Stomach (tissue), 9 donors: Measurements from ENCODE around the gene ANKRD35. TPM values are rescaled to one million over a fixed set of nuclear protein-coding genes. Genes with fewer than 3 reads are reported as not detected.
"Not testable (repeated sequence)": the region's sequence is repeated elsewhere in the genome, so short reads cannot be mapped to it uniquely, and the experiment has no call there.

ENCODE experiments used
- DNase-seq, 2 donors: peaks; one replicate each; pipeline versions ENCODE4 v3.0.0 to v3.0.0-alpha.2; 2013 to 2019
- H3K27ac ChIP-seq, 5 donors: fragments of 200-600 bp in 4 of 5; sonication (generic) in 4 of 5; one replicate each; pipeline ENCODE4 v1.5.1; 2013 to 2019; ENCODE audit warnings: mild to moderate bottlenecking in 1 of 5, moderate library complexity in 1 of 5
- H3K27me3 ChIP-seq, 3 donors: fragments of 200-600 bp; sonication (generic); one replicate each; pipeline ENCODE4 v1.5.1; 2017 to 2019; ENCODE audit warnings: mixed run types in 1 of 3
- H3K36me3 ChIP-seq, 4 donors: fragments of 200-600 bp; sonication (generic); 1 replicate in 3 of 4; 2 replicates in 1 of 4; pipeline ENCODE4 v1.5.1; 2016 to 2019
- H3K4me1 ChIP-seq, 4 donors: fragments of 200-600 bp; sonication (generic); one replicate each; pipeline ENCODE4 v1.5.1; 2016 to 2019
- H3K4me3 ChIP-seq, 4 donors: fragments of 200-600 bp; sonication (generic) in 3 of 4; one replicate each; pipeline ENCODE4 v1.5.1; 2016 to 2019; ENCODE audit warnings: mild to moderate bottlenecking in 1 of 4
- H3K9me3 ChIP-seq, 4 donors: fragments of 200-600 bp; sonication (generic); one replicate each; pipeline ENCODE4 v1.5.1; 2016 to 2019
- EP300 ChIP-seq: sonication (generic); formaldehyde crosslinking; IDR thresholded peaks from one replicate; pipeline ENCODE4 v1.6.1; 2017; ENCODE audit warnings: antibody characterized with exemption
- POLR2A ChIP-seq, 4 donors: fragments of 450-650 bp; IDR thresholded peaks; one replicate each; pipeline ENCODE4 v1.6.1; 2016; ENCODE audit warnings: antibody characterized with exemption in 4 of 4, control low read depth in 2 of 4, mild to moderate bottlenecking in 1 of 4, moderate library complexity in 1 of 4
- POLR2AphosphoS5 ChIP-seq, 3 donors: sonication (generic); formaldehyde crosslinking; IDR thresholded peaks; one replicate each; pipeline ENCODE4 v1.6.1; 2016; ENCODE audit warnings: antibody characterized with exemption in 3 of 3
- WGBS, 5 donors: extraction: QIAGEN DNeasy Blood & Tissue Kit in 3 of 5; methylation state at CpG; one replicate each; pipeline versions ENCODE4 v1.1.5 to v1.1.7; 2013 to 2018; 5-methylcytosine and 5-hydroxymethylcytosine counted together
- intact Hi-C: fragments of 100-400 bp; cut with DNase I; formaldehyde crosslinking; loops from one replicate; pipeline ENCODE4 v1.15.1; 2023; ENCODE audit warnings: low total_unique reads
- polyA plus RNA-seq, 3 donors: library from polyadenylated mRNA; stranded (reverse); fragments of 200-250 nt; gene quantifications; one replicate each; pipeline ENCODE4 v1.2.3, GENCODE V29; 2013
- total RNA-seq, 5 donors: library from RNA; depleted of rRNA; stranded (reverse); fragments of >200 nt; gene quantifications; one replicate each; pipeline versions ENCODE4 v1.1.0 to v1.2.3, GENCODE V29; 2014 to 2016
- TF ChIP-seq, protein P1 (sequence below), 7 experiments: fragments of 450-650 bp in 4 of 7; fragments of 200-600 bp in 3 of 7; sonication (generic) in 3 of 7; IDR thresholded peaks; one replicate each; pipeline ENCODE4 v1.5.1; 2016 to 2019; ENCODE audit warnings: antibody characterized with exemption in 7 of 7, control low read depth in 2 of 7, mild to moderate bottlenecking in 1 of 7
- donor health status: healthy with polysubstance abuse.
- donor health status: Bipolar disorder and iron deficiency.
- donor health status: healthy.

Gene ANKRD35
- total and polyA plus RNA-seq, 8 donors: 0.58 to 10.0 (median 3.5) TPM; not detected in 2

DNA sequence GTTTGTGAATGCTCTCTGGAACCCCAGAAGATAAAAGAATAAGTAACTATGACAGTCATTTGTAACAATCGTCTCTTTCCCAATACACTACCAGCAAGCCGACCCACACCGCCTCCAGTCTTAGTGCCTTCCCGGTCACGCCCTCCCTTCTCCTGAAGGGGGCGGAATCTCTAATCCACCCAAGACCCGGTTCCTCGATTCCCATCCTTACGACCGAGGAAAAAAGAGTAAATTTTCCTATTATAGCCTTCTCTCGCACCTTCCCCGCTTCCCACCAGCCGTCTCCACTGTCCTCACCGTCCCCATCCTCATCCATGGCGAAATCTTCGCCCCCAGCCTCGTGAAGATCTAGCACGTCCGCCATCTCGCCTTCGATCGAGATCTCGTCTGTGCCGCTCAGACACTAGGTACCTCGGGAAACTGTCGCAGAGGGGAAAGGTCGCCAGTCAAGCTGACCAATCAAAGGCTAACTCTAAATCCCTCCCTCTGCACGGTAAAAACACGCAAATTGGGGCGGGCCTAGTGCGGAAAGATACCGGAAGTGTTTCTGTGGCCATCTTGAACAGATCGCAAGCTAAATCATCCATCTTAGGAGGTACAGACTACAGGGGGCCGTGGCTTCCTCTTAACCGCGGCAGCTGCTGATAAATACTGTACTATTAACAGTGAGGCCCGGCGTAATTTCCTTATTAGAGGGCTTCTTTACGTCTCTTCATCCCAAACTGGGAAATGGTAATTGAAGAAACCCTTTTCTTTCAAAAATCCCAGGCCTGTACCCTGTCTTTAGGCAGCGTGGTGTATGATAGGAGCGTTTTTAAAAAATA lies 41.6 kb upstream of the ANKRD35 start, which contains the start of gene RBM8A:
Gene RBM8A (minus strand): TSS at position 422 of the 824 bp plus-strand sequence. CDS start 58 bp downstream, at position 364.
- DNase-seq: peak; percentile 94 to 99
- Histone ChIP-seq H3K27ac (peak within 1 kb of the TSS; percentile 94 to 98 (median 96)), H3K9me3 (no peaks in the 10 kb centered on the region), H3K27me3 (no peaks in the 10 kb centered on the region), H3K4me1 (peaks cover 11 to 45% (median 25%) of the 10 kb centered on the region in 4 donors), H3K4me3 (peak within 1 kb of the TSS; percentile 59 to 75 (median 68)), H3K36me3 (peaks cover 5 to 34% (median 27%) of the 10 kb centered on the region in 4 donors)
- TF ChIP-seq EP300: no peak
- peak; percentile 98 to 100 (median 99) for TF ChIP-seq POLR2AphosphoS5 (IDR thresholded peaks at IDR 0.05)
- TF ChIP-seq POLR2A (IDR thresholded peaks at IDR 0.05): peak in 2 of 4 donors; percentile 96 to 98
- TF ChIP-seq, protein P1, sequence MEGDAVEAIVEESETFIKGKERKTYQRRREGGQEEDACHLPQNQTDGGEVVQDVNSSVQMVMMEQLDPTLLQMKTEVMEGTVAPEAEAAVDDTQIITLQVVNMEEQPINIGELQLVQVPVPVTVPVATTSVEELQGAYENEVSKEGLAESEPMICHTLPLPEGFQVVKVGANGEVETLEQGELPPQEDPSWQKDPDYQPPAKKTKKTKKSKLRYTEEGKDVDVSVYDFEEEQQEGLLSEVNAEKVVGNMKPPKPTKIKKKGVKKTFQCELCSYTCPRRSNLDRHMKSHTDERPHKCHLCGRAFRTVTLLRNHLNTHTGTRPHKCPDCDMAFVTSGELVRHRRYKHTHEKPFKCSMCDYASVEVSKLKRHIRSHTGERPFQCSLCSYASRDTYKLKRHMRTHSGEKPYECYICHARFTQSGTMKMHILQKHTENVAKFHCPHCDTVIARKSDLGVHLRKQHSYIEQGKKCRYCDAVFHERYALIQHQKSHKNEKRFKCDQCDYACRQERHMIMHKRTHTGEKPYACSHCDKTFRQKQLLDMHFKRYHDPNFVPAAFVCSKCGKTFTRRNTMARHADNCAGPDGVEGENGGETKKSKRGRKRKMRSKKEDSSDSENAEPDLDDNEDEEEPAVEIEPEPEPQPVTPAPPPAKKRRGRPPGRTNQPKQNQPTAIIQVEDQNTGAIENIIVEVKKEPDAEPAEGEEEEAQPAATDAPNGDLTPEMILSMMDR (IDR thresholded peaks at IDR 0.05): peak in 5 of 7 experiments; percentile 45 to 86 (median 57)
- WGBS, 5 donors: 0 to 1% (median 0%) methylated on average over 41 of the region's 41 CpGs
- intact Hi-C loops: no loop called here

DNA sequence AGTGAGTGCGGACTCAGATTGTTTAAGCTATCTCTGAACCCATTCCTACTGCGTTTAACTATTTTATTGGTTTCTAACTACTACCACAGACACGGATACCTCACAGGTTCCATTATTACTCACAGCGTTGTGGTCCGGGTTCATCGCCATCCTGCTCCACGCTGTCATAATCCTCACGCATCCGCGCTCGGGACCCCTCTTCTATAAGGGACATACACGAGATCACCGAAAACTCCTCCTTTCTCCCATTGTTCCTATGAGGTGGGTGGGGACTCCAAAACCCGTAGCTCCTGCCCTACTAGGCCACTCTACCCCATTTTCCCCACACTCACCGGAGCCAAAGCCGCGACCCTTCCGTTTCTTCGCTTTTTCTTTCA lies 41.0 kb upstream of the ANKRD35 start:
- no peak for DNase-seq
- H3K27ac ChIP-seq: peak overlapping the region; percentile 94 to 98 (median 96)
- H3K4me3 ChIP-seq: peak overlapping the region; percentile 59 to 75 (median 68)
- H3K9me3 ChIP-seq: no peaks in the 10 kb centered on the region
- H3K36me3 ChIP-seq: peaks cover 5 to 34% (median 28%) of the 10 kb centered on the region in 4 donors
- H3K4me1 ChIP-seq: peaks cover 11 to 45% (median 23%) of the 10 kb centered on the region in 4 donors
- intact Hi-C loops: no loop called here
- TF ChIP-seq, protein P1 (IDR thresholded peaks at IDR 0.05): no peak
- no peak for TF ChIP-seq EP300
- TF ChIP-seq POLR2AphosphoS5 (IDR thresholded peaks at IDR 0.05): no peak
- TF ChIP-seq POLR2A (IDR thresholded peaks at IDR 0.05): no peak
- WGBS, 5 donors: 2 to 9% (median 4%) methylated on average over 19 of the region's 19 CpGs
- H3K27me3 ChIP-seq: no peaks in the 10 kb centered on the region

DNA sequence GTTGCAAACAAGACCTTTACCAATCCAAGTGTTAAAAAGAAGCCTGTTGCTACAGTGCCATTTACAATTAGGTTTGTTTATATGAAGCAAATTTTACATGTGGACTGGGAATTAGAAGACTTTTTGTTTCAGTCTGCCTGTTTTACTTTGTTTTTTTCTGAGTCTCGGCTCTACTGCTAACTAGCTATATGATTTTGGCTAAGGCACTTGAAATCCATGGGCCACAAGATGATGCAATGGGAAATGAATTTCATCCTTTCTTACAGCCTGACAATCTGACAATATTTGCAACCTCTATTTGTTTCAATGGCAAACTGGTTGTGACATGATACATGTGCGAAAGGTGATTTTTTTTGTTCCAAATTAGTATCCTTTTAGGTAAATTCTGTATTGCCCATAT lies 36.6 kb upstream of the ANKRD35 start:
- TF ChIP-seq POLR2A (IDR thresholded peaks at IDR 0.05) (no peak), EP300 (no peak), POLR2AphosphoS5 (IDR thresholded peaks at IDR 0.05) (no peak)
- TF ChIP-seq, protein P1 (IDR thresholded peaks at IDR 0.05): no peak
- DNase-seq: no peak
- 70 to 87% (median 83%) methylated on average over 2 of the region's 2 CpGs for WGBS, 5 donors
- intact Hi-C loops: loop anchor here (5.0 kb wide), 1 partner anchor 45 kb away; no protein-coding TSS in a partner anchor
- Histone ChIP-seq H3K9me3 (no peaks in the 10 kb centered on the region), H3K36me3 (peaks cover 5 to 34% (median 27%) of the 10 kb centered on the region in 4 donors), H3K4me1 (peaks cover 25 to 55% (median 37%) of the 10 kb centered on the region in 4 donors), H3K27me3 (no peaks in the 10 kb centered on the region), H3K4me3 (no peak overlapping the region), H3K27ac (peak overlapping the region in 1 of 5 donors; percentile 2)

DNA sequence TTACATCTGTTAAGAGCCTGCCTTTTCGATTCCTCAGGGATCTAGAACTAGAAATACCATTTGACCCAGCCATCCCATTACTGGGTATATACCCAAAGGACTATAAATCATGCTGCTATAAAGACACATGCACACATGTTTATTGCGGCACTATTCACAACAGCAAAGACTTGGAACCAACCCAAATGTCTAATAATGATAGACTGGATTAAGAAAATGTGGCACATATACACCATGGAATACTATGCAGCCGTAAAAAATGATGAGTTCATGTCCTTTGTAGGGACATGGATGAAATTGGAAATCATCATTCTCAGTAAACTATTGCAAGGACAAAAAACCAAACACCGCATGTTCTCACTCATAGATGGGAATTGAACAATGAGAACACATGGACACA lies 34.6 kb upstream of the ANKRD35 start:
- Histone ChIP-seq H3K4me3 (peak overlapping the region in 1 of 4 donors; percentile 97), H3K4me1 (peaks cover 18 to 57% (median 32%) of the 10 kb centered on the region in 4 donors), H3K36me3 (peaks cover 0 to 39% (median 34%) of the 10 kb centered on the region in 4 donors)
- intact Hi-C loops: loop anchor here (5.0 kb wide), 1 partner anchor 47 kb away; no protein-coding TSS in a partner anchor
- H3K9me3 ChIP-seq, DNase-seq, H3K27ac ChIP-seq, H3K27me3 ChIP-seq: not testable (repeated sequence)
- 90 to 99% (median 96%) methylated on average over 2 to 3 of the region's 4 CpGs for WGBS, 5 donors
